Lower lobe of right lung (tissue), 2 donors: Measurements from ENCODE around the gene TMEM132D. TPM values are rescaled to one million over a fixed set of nuclear protein-coding genes. Genes with fewer than 3 reads are reported as not detected.

ENCODE experiments used
- ATAC-seq, 2 donors: fragments of 200-7000 bp; cut with Tn5 transposase; one replicate each; pipeline ENCODE4 v1.9.1; 2020 to 2022; ENCODE audit warnings: mild to moderate bottlenecking in 2 of 2, moderate library complexity in 2 of 2
- DNase-seq: peaks from one replicate; pipeline ENCODE4 v3.0.0-alpha.2; 2020
- H3K27ac ChIP-seq: fragments of 200-600 bp; one replicate; pipeline ENCODE4 v1.8.0; 2022
- H3K27me3 ChIP-seq: fragments of 200-600 bp; one replicate; pipeline ENCODE4 v1.8.0; 2022; ENCODE audit warnings: low read depth
- H3K36me3 ChIP-seq: fragments of 200-600 bp; one replicate; pipeline ENCODE4 v1.8.0; 2022; ENCODE audit warnings: mild to moderate bottlenecking
- H3K4me1 ChIP-seq: fragments of 200-600 bp; one replicate; pipeline ENCODE4 v1.8.0; 2022
- H3K4me3 ChIP-seq: fragments of 200-600 bp; one replicate; pipeline ENCODE4 v1.8.0; 2022; ENCODE audit warnings: mild to moderate bottlenecking
- H3K9me3 ChIP-seq: fragments of 200-600 bp; one replicate; pipeline ENCODE4 v1.8.0; 2022
- CTCF ChIP-seq: fragments of 200-600 bp; IDR thresholded peaks from one replicate; pipeline ENCODE4 v1.8.0; 2022; ENCODE audit warnings: antibody characterized with exemption, mild to moderate bottlenecking
- intact Hi-C: fragments of 100-400 bp; cut with DNase I; formaldehyde crosslinking; loops from one replicate; pipeline ENCODE4 v1.11.0; 2022
- total RNA-seq: library from RNA; stranded (reverse); fragmentation: NEBNext Ultra II Directional; extraction: Animal tissue kit (Norgen Biotek cat#: 25700); gene quantifications from one replicate; pipeline ENCODE4 v1.2.1, GENCODE V29; 2021
- donor health status: DM: no; HTN: yes; CAD: no; lungs with severe emphysema.

TMEM132D gene
- total RNA-seq, 1 donor from 2014 or later = 0.06 TPM

- Histone ChIP-seq H3K27ac (no peak overlapping the region), H3K36me3 (no peaks in the 10 kb centered on the region), H3K9me3 (no peaks in the 10 kb centered on the region), H3K27me3 (no peaks in the 10 kb centered on the region), H3K4me3 (no peak overlapping the region), H3K4me1 (no peaks in the 10 kb centered on the region)
- DNase-seq = no peak
- peak in 1 of 2 donors; percentile 15 for ATAC-seq
- no peak for TF ChIP-seq CTCF
- intact Hi-C loops = no loop called here
Measured at GRCh38 chr12:129886541-129886940, 17.3 kb downstream of the TMEM132D start.

GRCh38 chr12:129885287-129885686 is 18.5 kb downstream of the TMEM132D start:
- intact Hi-C loops = no loop called here
- TF ChIP-seq CTCF = no peak
- Histone ChIP-seq H3K27ac (no peak overlapping the region), H3K36me3 (no peaks in the 10 kb centered on the region), H3K9me3 (no peaks in the 10 kb centered on the region), H3K4me1 (no peaks in the 10 kb centered on the region), H3K27me3 (no peaks in the 10 kb centered on the region), H3K4me3 (no peak overlapping the region)
- DNase-seq (no peak), ATAC-seq (peak; percentile 61 to 73)

GRCh38 chr12:129877411-129877810 is 26.4 kb downstream of the TMEM132D start:
- no peak for TF ChIP-seq CTCF
- no peaks in the 10 kb centered on the region for H3K36me3 ChIP-seq
- no peak overlapping the region for H3K27ac ChIP-seq
- H3K4me1 ChIP-seq = no peaks in the 10 kb centered on the region
- intact Hi-C loops = no loop called here
- H3K9me3 ChIP-seq = no peaks in the 10 kb centered on the region
- ATAC-seq (no peak), DNase-seq (no peak)
- H3K27me3 ChIP-seq = no peaks in the 10 kb centered on the region
- no peak overlapping the region for H3K4me3 ChIP-seq

DNA sequence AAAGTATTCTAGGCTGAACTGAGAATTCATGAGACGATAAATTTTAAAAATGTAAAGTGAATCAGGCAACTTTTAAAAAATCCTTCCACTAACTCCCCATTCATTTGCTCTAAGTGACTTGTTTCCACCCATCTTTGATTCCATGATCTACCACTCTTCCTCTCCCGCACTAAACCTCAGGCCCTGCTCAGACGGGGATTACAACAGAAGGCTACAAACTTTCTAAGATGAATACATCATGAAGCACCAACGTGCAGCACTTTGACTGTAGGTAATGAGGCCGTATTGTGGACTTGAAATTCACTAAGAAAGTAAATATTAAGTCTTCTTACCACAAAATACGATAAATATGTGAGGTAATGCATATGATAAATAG is 30.0 kb downstream of the TMEM132D start:
- H3K27me3 ChIP-seq = no peaks in the 10 kb centered on the region
- no peaks in the 10 kb centered on the region for H3K4me1 ChIP-seq
- no peak for TF ChIP-seq CTCF
- H3K36me3 ChIP-seq = no peaks in the 10 kb centered on the region
- DNase-seq = no peak
- H3K4me3 ChIP-seq = no peak overlapping the region
- no peaks in the 10 kb centered on the region for H3K9me3 ChIP-seq
- no peak for ATAC-seq
- intact Hi-C loops = no loop called here
- no peak overlapping the region for H3K27ac ChIP-seq

GRCh38 chr12:129873111-129873832 is 30.6 kb downstream of the TMEM132D start:
- intact Hi-C loops = no loop called here
- no peak overlapping the region for H3K27ac ChIP-seq
- DNase-seq (no peak), ATAC-seq (no peak)
- TF ChIP-seq CTCF = no peak
- no peaks in the 10 kb centered on the region for H3K36me3 ChIP-seq
- H3K27me3 ChIP-seq = no peaks in the 10 kb centered on the region
- no peaks in the 10 kb centered on the region for H3K9me3 ChIP-seq
- no peaks in the 10 kb centered on the region for H3K4me1 ChIP-seq
- no peak overlapping the region for H3K4me3 ChIP-seq
